ENCODE data around the gene PACRG. TPM values are rescaled to one million over a fixed set of nuclear protein-coding genes. Genes with fewer than 3 reads are reported as not detected.

Gene PACRG
- total and polyA plus RNA-seq, 2 donors (not counting 3 experiments of a cell fraction or from before 2014, with no cell fraction given): 0.08 TPM; not detected in 1

GRCh38 chr6:163190786-163191185 lies 463.0 kb downstream of the PACRG start:
- dilution Hi-C loops (cut with MboI; ENCODE audit: extremely low pct_ligation_motif_present, low sequenced_read_pairs) (no loop called here), intact Hi-C loops (cut with micrococcal nuclease) (no loop called here)
- BruUV-seq (replicated peaks): no TSS peak
- TF ChIP-seq FOS (IDR thresholded peaks at IDR 0.05; ENCODE audit: borderline replicate concordance, insufficient read depth, low read length) (no peak), CTCF (IDR thresholded peaks at IDR 0.05; ENCODE audit: extremely low read depth in 1 of 2, insufficient read depth in 1 of 2, low read depth in 1 of 2, low read length in 2 of 2) (no peak), MAX (IDR thresholded peaks at IDR 0.05; ENCODE audit: insufficient read depth, insufficient read length) (no peak), GATA2 (IDR thresholded peaks at IDR 0.05; ENCODE audit: insufficient read depth, insufficient read length, low read depth, low read length) (no peak), POLR2A (IDR thresholded peaks at IDR 0.05; ENCODE audit: low read depth, low read length) (no peak), POLR2AphosphoS5 (IDR thresholded peaks at IDR 0.05; ENCODE audit: insufficient read depth, low read depth, low read length) (no peak), EZH2 (IDR thresholded peaks at IDR 0.05; ENCODE audit: borderline replicate concordance, low read depth, low read length, severe bottlenecking) (no peak), JUN (IDR thresholded peaks at IDR 0.05; ENCODE audit: borderline replicate concordance, insufficient read depth, insufficient read length, low read depth) (no peak), MYC (IDR thresholded peaks at IDR 0.05; ENCODE audit: low read depth, low read length) (no peak)
- DNase-seq (ENCODE audit: low read depth, low spot score) (no peak), FAIRE-seq (no peak)
- Histone ChIP-seq H3K9me1 (replicated peaks; ENCODE audit: control insufficient read depth, extremely low read depth, insufficient read depth, low read length) (no peaks in the 10 kb centered on the region), H3K4me2 (ENCODE audit: insufficient read depth, low read length) (no peak overlapping the region), H2AFZ (ENCODE audit: low read depth, low read length) (no peak overlapping the region), H3K27ac (ENCODE audit: insufficient read depth, low read depth, low read length) (no peak overlapping the region), H3K9ac (replicated peaks; ENCODE audit: extremely low read depth, insufficient read depth, low read length) (no peak overlapping the region), H3K9me3 (replicated peaks; ENCODE audit: control insufficient read depth, insufficient read depth, low read length) (no peaks in the 10 kb centered on the region), H3K27me3 (ENCODE audit: control insufficient read depth in 2 of 2, insufficient read depth in 2 of 2, low read length in 2 of 2) (peaks cover 2 to 7% of the 10 kb centered on the region in 2 experiments), H3K36me3 (ENCODE audit: control insufficient read depth in 2 of 2, extremely low read depth in 1 of 2, insufficient read depth in 2 of 2, low read length in 2 of 2) (no peaks in the 10 kb centered on the region), H3K4me3 (replicated peaks in 1 of 3; ENCODE audit: insufficient read depth in 1 of 3, low read depth in 1 of 3, low read length in 3 of 3) (no peak overlapping the region), H3K79me2 (ENCODE audit: control insufficient read depth, insufficient read depth, low read length) (no peaks in the 10 kb centered on the region), H4K20me1 (replicated peaks; ENCODE audit: control insufficient read depth, extremely low read depth, insufficient read depth, low read length) (no peaks in the 10 kb centered on the region), H3K4me1 (ENCODE audit: control insufficient read depth, extremely low read depth, insufficient read depth, low read length) (no peaks in the 10 kb centered on the region)
- CTCF ChIA-PET: interaction anchor here (0.6 kb wide), 1 partner anchor 13 kb away, joined by 3 read pairs; no protein-coding TSS in a partner anchor
- POLR2A ChIA-PET: no interaction called here
